BLaER1 (cell line): Measurements from ENCODE around the gene NSMF.

Experiments used
- H3K27ac ChIP-seq: shearing (Covaris generic); formaldehyde crosslinking; 2 replicates; pipeline ENCODE4 v1.8.1; 2022
- H3K27me3 ChIP-seq: shearing (Covaris generic); formaldehyde crosslinking; 2 replicates; pipeline ENCODE4 v1.8.1; 2022
- H3K36me3 ChIP-seq: shearing (Covaris generic); formaldehyde crosslinking; 2 replicates; pipeline ENCODE4 v1.8.1; 2022
- H3K4me1 ChIP-seq: shearing (Covaris generic); formaldehyde crosslinking; 2 replicates; pipeline ENCODE4 v1.8.1; 2022
- H3K4me2 ChIP-seq: shearing (Covaris generic); formaldehyde crosslinking; 2 replicates; pipeline ENCODE4 v1.8.1; 2022
- H3K4me3 ChIP-seq: shearing (Covaris generic); formaldehyde crosslinking; 2 replicates; pipeline ENCODE4 v1.8.1; 2022
- H3K9ac ChIP-seq: shearing (Covaris generic); formaldehyde crosslinking; 2 replicates; pipeline ENCODE4 v1.8.1; 2022
- H3K9me3 ChIP-seq: shearing (Covaris generic); formaldehyde crosslinking; 2 replicates; pipeline ENCODE4 v1.8.1; 2022
- H4K20me1 ChIP-seq: shearing (Covaris generic); formaldehyde crosslinking; 2 replicates; pipeline ENCODE4 v1.8.1; 2022
- Cebpa-rat ChIP-seq: shearing (Covaris generic); IDR thresholded peaks from 2 replicates; pipeline ENCODE4 v1.8.1; 2022

Gene NSMF

DNA sequence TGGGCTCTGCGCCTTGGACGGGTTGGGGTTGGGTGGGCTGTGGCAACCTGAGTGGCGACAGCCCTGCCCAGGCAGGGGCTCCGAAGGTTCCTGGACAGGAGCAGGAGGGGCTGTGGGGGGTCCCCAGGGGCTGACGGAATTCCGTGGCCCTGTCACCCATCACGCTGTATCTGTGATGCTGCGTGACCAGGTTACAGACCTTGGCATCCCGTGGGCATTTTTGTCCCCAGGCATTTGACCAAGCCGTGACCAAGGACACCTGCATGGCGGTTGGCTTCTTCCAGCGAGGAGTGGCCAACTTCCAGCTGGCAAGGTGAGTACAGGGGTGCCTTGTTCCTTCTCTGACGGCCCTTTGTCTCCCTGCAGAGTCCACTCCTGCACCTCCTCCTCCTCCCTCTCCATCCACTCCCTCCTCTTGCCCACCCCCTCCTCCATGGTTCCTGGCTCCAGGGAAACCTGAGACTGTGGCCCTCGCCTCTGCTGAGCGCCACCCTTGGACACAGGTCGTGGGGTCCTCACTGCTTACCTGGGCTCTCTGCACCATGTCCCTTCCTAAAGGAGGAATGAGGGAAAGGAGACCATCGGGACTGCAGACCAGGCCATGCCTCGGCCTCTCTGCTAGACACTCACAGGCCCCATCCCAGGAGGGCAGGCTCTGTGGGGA, 33.0 kb downstream of the NSMF start:
- Histone ChIP-seq H3K27me3 (peaks cover 32% of the 10 kb centered on the region), H3K9me3 (no peaks in the 10 kb centered on the region), H3K9ac (no peak overlapping the region), H3K4me3 (no peak overlapping the region), H3K36me3 (no peaks in the 10 kb centered on the region), H3K4me1 (peaks cover 86% of the 10 kb centered on the region), H3K27ac (no peak overlapping the region), H3K4me2 (peak overlapping the region; percentile 55), H4K20me1 (0 out of 2 replicates have a peak, but pooled peaks cover 6% of the 10 kb centered on the region)
- TF ChIP-seq Cebpa-rat, result no peak

DNA sequence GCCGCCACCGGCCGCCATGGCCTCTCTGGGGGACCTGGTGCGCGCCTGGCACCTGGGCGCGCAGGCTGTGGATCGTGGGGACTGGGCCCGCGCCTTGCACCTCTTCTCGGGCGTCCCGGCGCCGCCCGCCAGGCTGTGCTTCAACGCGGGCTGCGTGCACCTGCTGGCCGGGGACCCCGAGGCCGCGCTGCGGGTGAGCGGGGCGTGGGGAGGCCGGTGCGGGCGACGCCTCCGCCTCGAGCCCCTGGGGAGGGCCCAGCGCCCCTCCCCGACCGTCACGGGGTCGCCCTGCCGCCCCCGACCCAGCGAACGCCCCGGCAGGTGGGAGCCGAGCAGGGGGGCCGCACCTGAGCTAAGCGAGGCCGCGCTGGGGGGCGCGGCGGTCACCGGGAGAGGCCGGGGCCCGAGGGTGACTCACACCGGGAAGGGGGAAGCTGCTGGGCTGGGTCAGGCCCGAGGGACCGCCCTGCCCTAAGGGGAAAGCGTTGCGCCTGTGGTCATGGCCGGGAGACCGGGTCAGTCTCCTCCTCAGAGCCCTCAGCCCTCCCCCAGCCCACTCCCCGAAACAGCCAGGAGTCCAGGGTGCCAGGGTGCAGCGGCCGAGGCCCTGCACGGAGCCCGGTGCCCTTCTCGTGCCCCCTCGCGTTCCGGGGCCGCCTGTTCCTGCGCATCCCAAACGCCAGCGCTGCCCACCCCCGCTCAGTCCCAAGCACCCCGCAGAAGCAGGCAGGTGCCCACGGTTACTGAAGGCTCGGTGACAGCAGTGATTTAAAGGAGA, 35.4 kb downstream of the NSMF start:
- TF ChIP-seq Cebpa-rat, result no peak
- H3K4me2 ChIP-seq, result peak overlapping the region; percentile 91
- peak overlapping the region; percentile 64 for H3K9ac ChIP-seq

GRCh38 chr9:137422604-137423513, 36.3 kb downstream of the NSMF start, which contains the start of the genes EXD3 and NOXA1:
TSS of gene EXD3 (minus strand) at chr9:137423162. CDS start at chr9:137395357, 27,805 bp downstream.
TSS of gene NOXA1 (plus strand) at chr9:137423393. CDS start at chr9:137423530, 137 bp downstream.
- Histone ChIP-seq H3K4me3 (peak within 1 kb of the TSS; percentile 93), H3K9me3 (no peaks in the 10 kb centered on the region), H4K20me1 (no peaks in the 10 kb centered on the region), H3K27ac (peak within 1 kb of the TSS; percentile 83), H3K4me2 (peak within 1 kb of the TSS; percentile 98), H3K27me3 (peaks cover 36% of the 10 kb centered on the region), H3K4me1 (peaks cover 79% of the 10 kb centered on the region), H3K9ac (peak within 1 kb of the TSS; percentile 92), H3K36me3 (no peaks in the 10 kb centered on the region)
- no peak for TF ChIP-seq Cebpa-rat

More for the DNA sequence above, 35.4 kb downstream of the NSMF start:
- H3K9me3 ChIP-seq, result no peaks in the 10 kb centered on the region
- no peaks in the 10 kb centered on the region for H4K20me1 ChIP-seq
- H3K4me3 ChIP-seq, result peak overlapping the region; percentile 93
- no peaks in the 10 kb centered on the region for H3K36me3 ChIP-seq
- H3K27me3 ChIP-seq, result peaks cover 32% of the 10 kb centered on the region
- peaks cover 79% of the 10 kb centered on the region for H3K4me1 ChIP-seq
- peak overlapping the region; percentile 72 for H3K27ac ChIP-seq

- Histone ChIP-seq H3K36me3 (peaks cover 6% of the 10 kb centered on the region; the same call in 1 of the 2 replicates), H3K9ac (peak overlapping the region; percentile 92), H3K4me1 (peaks cover 79% of the 10 kb centered on the region), H4K20me1 (peaks cover 6% of the 10 kb centered on the region; the same call in 1 of the 2 replicates), H3K4me2 (peak overlapping the region; percentile 98), H3K4me3 (peak overlapping the region; percentile 93), H3K27me3 (peaks cover 44% of the 10 kb centered on the region), H3K27ac (peak overlapping the region; percentile 83), H3K9me3 (no peaks in the 10 kb centered on the region)
- no peak for TF ChIP-seq Cebpa-rat
These were observed 37.1 kb downstream of the NSMF start for GRCh38 chr9:137421838-137422603.

DNA sequence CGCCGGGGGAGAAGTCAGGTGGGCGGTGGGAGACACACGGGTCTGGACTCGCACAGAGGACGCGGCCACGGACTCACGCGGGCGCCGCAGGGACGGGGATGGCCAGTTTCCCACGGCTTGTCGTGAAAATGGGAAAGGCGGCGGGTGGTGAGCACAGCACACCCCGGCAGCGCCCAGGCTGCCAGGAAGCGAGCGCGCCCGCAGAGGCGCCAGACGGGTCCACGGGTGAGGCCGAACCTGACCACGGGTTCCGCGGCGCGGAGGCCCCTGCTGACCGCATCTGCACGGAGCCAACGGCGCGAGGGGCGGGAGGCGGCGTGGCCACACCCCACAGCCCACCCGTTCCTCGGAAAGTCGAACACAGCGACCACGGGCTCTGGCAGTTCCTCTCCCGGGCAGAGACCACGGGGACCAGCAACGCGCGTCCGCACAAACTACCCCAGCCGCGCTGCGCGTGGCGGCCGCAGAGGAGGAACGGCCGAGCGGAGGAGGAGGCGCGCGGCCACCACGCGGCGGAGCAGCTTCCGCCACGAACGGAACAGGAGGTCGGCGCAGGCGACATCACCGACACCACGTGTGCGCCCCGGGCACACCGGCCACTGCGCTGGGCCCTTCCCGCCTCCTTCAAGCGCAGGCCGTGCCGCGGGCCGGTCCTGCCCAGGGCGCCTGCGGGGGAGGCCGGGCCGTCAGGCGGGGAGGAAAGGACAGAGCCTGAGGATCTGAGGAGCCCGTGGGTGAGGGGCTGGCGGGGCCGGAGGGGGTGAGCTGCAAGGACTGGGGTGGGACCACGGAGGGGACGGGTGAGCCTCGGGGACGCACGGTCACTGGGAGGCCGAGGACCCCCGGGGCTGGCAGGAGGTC, 41.7 kb downstream of the NSMF start:
- Histone ChIP-seq H3K4me3 (peak overlapping the region; percentile 69), H3K9ac (peak overlapping the region; percentile 76), H3K27me3 (peaks cover 27% of the 10 kb centered on the region), H3K36me3 (peaks cover 11% of the 10 kb centered on the region; the same call in 1 of the 2 replicates), H3K27ac (peak overlapping the region; percentile 82), H4K20me1 (peaks cover 35% of the 10 kb centered on the region), H3K9me3 (no peaks in the 10 kb centered on the region), H3K4me2 (peak overlapping the region; percentile 98), H3K4me1 (peaks cover 91% of the 10 kb centered on the region)
- TF ChIP-seq Cebpa-rat, result no peak

DNA sequence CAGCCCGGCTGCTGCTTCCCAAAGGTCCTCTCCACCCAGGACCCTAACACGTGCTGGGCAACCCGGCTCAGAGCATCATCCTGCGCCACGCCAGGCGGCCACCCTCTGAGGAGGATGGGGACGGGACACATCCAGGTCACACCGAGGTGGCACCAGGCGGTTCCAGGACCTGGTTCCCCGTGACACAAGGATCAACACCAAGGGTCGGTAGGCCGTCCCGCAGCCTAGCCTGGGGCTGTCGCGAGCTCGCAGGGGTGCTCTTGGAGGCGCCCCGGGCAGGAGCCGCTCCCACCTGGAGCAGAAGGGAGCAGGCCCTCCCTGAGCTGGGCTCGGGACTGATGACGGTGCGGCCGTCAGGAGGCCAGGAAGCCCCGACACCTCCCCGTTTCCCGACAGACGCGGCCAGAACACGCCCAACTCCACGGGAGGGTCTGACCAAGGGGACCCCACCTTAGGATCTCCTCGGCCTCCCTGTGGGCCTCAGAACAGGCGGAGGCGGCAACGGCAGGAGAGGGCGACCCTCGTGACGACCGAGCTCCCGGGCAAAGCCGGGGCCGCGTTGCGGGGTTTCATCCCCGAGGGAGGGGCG, 42.5 kb downstream of the NSMF start:
- peaks cover 91% of the 10 kb centered on the region for H3K4me1 ChIP-seq
- H3K9ac ChIP-seq, result peak overlapping the region; percentile 76
- H3K4me3 ChIP-seq, result peak overlapping the region; percentile 69
- H3K9me3 ChIP-seq, result no peaks in the 10 kb centered on the region
- no peak for TF ChIP-seq Cebpa-rat
- H3K27ac ChIP-seq, result peak overlapping the region; percentile 82
- peaks cover 11% of the 10 kb centered on the region; the same call in 1 of the 2 replicates for H3K36me3 ChIP-seq
- H3K27me3 ChIP-seq, result peaks cover 27% of the 10 kb centered on the region
- H3K4me2 ChIP-seq, result peak overlapping the region; percentile 98
- H4K20me1 ChIP-seq, result peaks cover 42% of the 10 kb centered on the region

DNA sequence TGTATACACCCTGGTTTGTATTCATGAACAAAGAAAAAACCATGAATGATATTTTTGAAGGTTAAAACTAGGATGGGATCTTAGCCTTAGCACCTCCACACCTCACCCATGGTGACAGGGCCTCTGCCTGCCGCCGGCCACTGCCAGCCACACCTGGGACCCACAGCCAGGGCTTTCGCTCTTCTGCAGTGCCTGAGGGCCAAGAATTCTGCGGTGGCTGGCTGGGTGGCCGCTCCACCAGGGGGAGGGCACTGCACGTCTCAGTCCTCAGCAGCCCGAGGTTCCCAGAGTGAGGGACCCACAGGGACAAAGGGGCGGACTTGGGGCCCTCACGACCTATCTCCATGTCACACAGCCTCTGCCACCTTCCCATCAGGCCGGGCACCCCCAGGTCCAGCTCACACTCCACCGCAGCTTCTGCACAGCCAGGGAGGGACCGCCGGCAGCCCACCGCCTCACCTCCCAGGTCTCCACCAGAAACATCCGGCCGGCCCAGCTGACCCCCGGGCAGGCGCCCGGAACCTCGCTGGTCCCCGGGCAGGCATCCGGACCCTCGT, 43.0 kb downstream of the NSMF start:
- Histone ChIP-seq H3K27ac (peak overlapping the region; percentile 82; the same call in 1 of the 2 replicates), H3K27me3 (peaks cover 27% of the 10 kb centered on the region), H3K9me3 (no peaks in the 10 kb centered on the region), H3K36me3 (peaks cover 11% of the 10 kb centered on the region; the same call in 1 of the 2 replicates), H3K4me1 (peaks cover 91% of the 10 kb centered on the region), H3K4me2 (peak overlapping the region; percentile 98), H4K20me1 (peaks cover 46% of the 10 kb centered on the region), H3K4me3 (0 out of 2 replicates have a peak overlapping the region, but pooled peaks have one; percentile 69), H3K9ac (peak overlapping the region; percentile 76)
- no peak for TF ChIP-seq Cebpa-rat
